HepG2 (cell line): ENCODE data around the gene MRPL38. TPM values are rescaled to one million over a fixed set of nuclear protein-coding genes. Genes with fewer than 3 reads are reported as not detected.

ENCODE experiments used
- CBX2 ChIP-seq, 2 experiments: fragments of 200-600 bp in 1 of 2; sonication (generic); formaldehyde crosslinking in 1 of 2; IDR thresholded peaks; 2 replicates each; pipeline versions ENCODE4 v1.7.0 to v1.8.1; 2018 to 2022; ENCODE audit warnings: low read depth in 2 of 2, low read length in 1 of 2, mild to moderate bottlenecking in 1 of 2, missing genetic modification reagents in 1 of 2
- EEA1 ChIP-seq: sonication (generic); formaldehyde crosslinking; IDR thresholded peaks from 2 replicates; pipeline ENCODE4 v1.5.1; 2020; ENCODE audit warnings: mild to moderate bottlenecking, missing genetic modification reagents, borderline replicate concordance
- MAF1 ChIP-seq: sonication (generic); formaldehyde crosslinking; IDR thresholded peaks from 2 replicates; pipeline ENCODE4 v1.5.0; 2020; ENCODE audit warnings: missing genetic modification reagents, borderline replicate concordance
- NFIC ChIP-seq: IDR thresholded peaks from 2 replicates; pipeline ENCODE4 v1.6.1; 2012; ENCODE audit warnings: mild to moderate bottlenecking, low read length, inconsistent platforms
- RFX5 ChIP-seq: IDR thresholded peaks from 2 replicates; pipeline ENCODE4 v1.6.1; 2011; ENCODE audit warnings: low read depth, low read length, improper control_type of control experiment
- RFXANK ChIP-seq: IDR thresholded peaks from 2 replicates; pipeline ENCODE4 v1.6.1; 2016
- RXRB ChIP-seq: IDR thresholded peaks from 2 replicates; pipeline ENCODE4 v1.6.1; 2016; ENCODE audit warnings: borderline replicate concordance, missing genetic modification reagents, missing compliant biosample characterization
- SMAD3 ChIP-seq: sonication (generic); formaldehyde crosslinking; IDR thresholded peaks from 2 replicates; pipeline ENCODE4 v1.4.0; 2020; ENCODE audit warnings: missing genetic modification reagents
- ZBTB4 ChIP-seq: sonication (generic); formaldehyde crosslinking; IDR thresholded peaks from 2 replicates; pipeline ENCODE4 v1.4.0; 2020; ENCODE audit warnings: missing genetic modification reagents, mild to moderate bottlenecking, borderline replicate concordance
- ZBTB49 ChIP-seq: sonication (generic); formaldehyde crosslinking; IDR thresholded peaks from 2 replicates; pipeline ENCODE4 v1.4.0; 2020; ENCODE audit warnings: missing genetic modification reagents, borderline replicate concordance
- ZFYVE20 ChIP-seq: sonication (generic); formaldehyde crosslinking; IDR thresholded peaks from 2 replicates; pipeline ENCODE4 v1.8.0; 2023; ENCODE audit warnings: low read depth, mild to moderate bottlenecking, moderate library complexity, missing genetic modification reagents, borderline replicate concordance
- ZNF274 ChIP-seq: sonication (generic); formaldehyde crosslinking; IDR thresholded peaks from 2 replicates; pipeline ENCODE4 v1.5.1; 2020; ENCODE audit warnings: mild to moderate bottlenecking, missing genetic modification reagents
- ZNF317 ChIP-seq: sonication (generic); formaldehyde crosslinking; IDR thresholded peaks from 2 replicates; pipeline ENCODE4 v1.5.0; 2020; ENCODE audit warnings: mild to moderate bottlenecking, missing genetic modification reagents
- ZNF383 ChIP-seq: sonication (generic); formaldehyde crosslinking; IDR thresholded peaks from 2 replicates; pipeline ENCODE4 v1.4.0; 2020; ENCODE audit warnings: missing genetic modification reagents, mild to moderate bottlenecking, borderline replicate concordance
- ZNF446 ChIP-seq: sonication (generic); formaldehyde crosslinking; IDR thresholded peaks from 2 replicates; pipeline ENCODE4 v1.5.0; 2020; ENCODE audit warnings: mild to moderate bottlenecking, missing genetic modification reagents
- ZNF609 ChIP-seq: sonication (generic); formaldehyde crosslinking; IDR thresholded peaks from 2 replicates; pipeline ENCODE4 v1.4.0; 2020; ENCODE audit warnings: mild to moderate bottlenecking, missing genetic modification reagents, borderline replicate concordance
- ZSCAN31 ChIP-seq: sonication (generic); formaldehyde crosslinking; IDR thresholded peaks from 2 replicates; pipeline ENCODE4 v1.5.0; 2020; ENCODE audit warnings: low read depth, mild to moderate bottlenecking, missing genetic modification reagents
- polyA plus RNA-seq, 8 experiments: library from polyadenylated mRNA; depleted of rRNA in 3 of 8; stranded (reverse) in 7 of 8; unstranded in 1 of 8; fragments of >200 nt; fragmentation: Illumina TruSeq in 4 of 8; extraction: Trizol in 4 of 8; gene quantifications; 2 replicates each; pipeline versions ENCODE4 v1.2.1 to v1.2.3, GENCODE V29; 2011 to 2016; ENCODE audit warnings: low read depth in 4 of 8, missing spikeins in 1 of 8, mixed read lengths in 1 of 8; ENCODE audit not compliant: insufficient read depth in 1 of 8
- total RNA-seq, 5 experiments: library from RNA; depleted of rRNA; stranded (reverse); fragments of >200 nt; fragmentation: Illumina TruSeq; extraction: Trizol; gene quantifications; 2 replicates each; pipeline ENCODE4 v1.2.3, GENCODE V29; 2016; ENCODE audit warnings: low read depth in 1 of 5

The MRPL38 gene
- total and polyA plus RNA-seq, 2 of the 13 experiments (the other 11 are each of a cell fraction or from before 2014, with no cell fraction given), result 83.7 to 125 TPM

DNA sequence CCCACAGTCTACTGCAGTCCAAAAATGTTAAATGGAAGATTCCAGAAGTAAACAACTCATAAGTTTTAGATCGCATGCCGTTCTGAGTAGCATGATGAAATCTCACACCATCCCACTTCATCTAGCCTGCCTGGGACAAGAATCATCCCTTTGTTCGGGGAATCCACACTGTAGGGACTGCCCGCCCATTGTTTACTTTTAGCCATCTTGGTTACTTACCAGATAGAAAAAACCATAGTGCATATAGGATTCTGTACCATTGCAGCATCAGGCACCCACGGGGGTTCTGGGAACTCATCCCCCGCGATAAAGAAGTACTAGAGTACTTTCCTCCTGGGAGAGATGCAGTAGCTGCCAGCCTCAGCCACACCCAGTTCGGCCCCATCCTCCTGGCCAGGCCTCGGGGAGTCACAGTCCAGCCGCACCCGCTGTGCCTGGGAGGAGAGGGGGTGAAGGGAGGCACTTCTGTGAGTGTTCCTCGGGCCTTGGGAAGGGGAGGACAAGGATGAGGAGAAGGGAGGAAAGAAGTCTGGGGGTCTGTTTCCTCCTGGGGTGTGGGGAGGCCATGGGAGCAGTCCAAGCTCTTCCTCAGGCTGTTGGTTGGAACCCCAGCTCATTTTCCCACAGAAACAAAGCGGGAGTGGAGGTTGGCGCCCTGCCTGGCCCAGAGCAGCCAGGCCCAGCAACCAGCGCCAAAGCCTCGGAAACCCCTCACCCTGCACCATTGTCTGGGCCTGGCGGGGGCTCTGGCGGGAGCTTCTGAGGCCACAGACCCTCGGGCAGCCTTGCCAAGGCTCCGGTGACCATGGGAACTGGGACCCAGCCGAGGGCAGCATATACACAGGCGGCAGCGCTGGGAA lies 35.2 kb downstream of the MRPL38 start (continued):
- TF ChIP-seq ZBTB49 (CRISPR knock-in tag), result peak; percentile 55; the same call in 1 of the 2 replicates
- TF ChIP-seq ZNF446 (CRISPR knock-in tag), result no peak
- TF ChIP-seq ZNF609, result peak; percentile 77; the same call in 1 of the 2 replicates
- peak; percentile 50 for TF ChIP-seq ZNF317
- 0 out of 2 replicates have a peak, but pooled peaks have one; percentile 73 for TF ChIP-seq ZNF383
- TF ChIP-seq MAF1 (CRISPR knock-in tag), result no peak
- TF ChIP-seq ZSCAN31 (CRISPR knock-in tag), result peak; percentile 31; the same call in 1 of the 2 replicates
- no peak for TF ChIP-seq EEA1 (CRISPR knock-in tag)
- TF ChIP-seq CBX2 (IDR thresholded peaks at IDR 0.05; ENCODE audit: low read depth, low read length), result no peak
- no peak for TF ChIP-seq CBX2 (CRISPR knock-in tag; IDR thresholded peaks at IDR 0.05; ENCODE audit: low read depth)
- peak; percentile 97 for TF ChIP-seq SMAD3
- peak; percentile 88 for TF ChIP-seq RFXANK (CRISPR knock-in tag)
- peak; percentile 68; the same call in 1 of the 2 replicates for TF ChIP-seq NFIC
- no peak; the same call in 1 of the 2 replicates for TF ChIP-seq RFX5
- peak; percentile 73 for TF ChIP-seq RXRB (CRISPR knock-in tag)
- TF ChIP-seq ZNF274 (CRISPR knock-in tag), result no peak
- no peak for TF ChIP-seq ZFYVE20 (CRISPR knock-in tag)
- TF ChIP-seq ZBTB4 (CRISPR knock-in tag), result peak; percentile 31; the same call in 1 of the 2 replicates
